ENCODE results near the gene DOCK1.

Gene DOCK1

GRCh38 chr10:127003032-127003685 lies 97.9 kb downstream of the DOCK1 start:
- no peaks in the 10 kb centered on the region for H3K9me2 ChIP-seq (replicated peaks; ENCODE audit: low read depth, low read length)

GRCh38 chr10:127006453-127006852 lies 101.2 kb downstream of the DOCK1 start:
- Histone ChIP-seq H3K9me2 (replicated peaks; ENCODE audit: low read depth, low read length) (no peaks in the 10 kb centered on the region), H3K4me2 (ENCODE audit: low read depth, low read length, poor library complexity, severe bottlenecking) (no peak overlapping the region), H3K36me3 (ENCODE audit: insufficient read depth, low read length) (no peaks in the 10 kb centered on the region), H2AFZ (ENCODE audit: low read length) (no peak overlapping the region), H3K9ac (ENCODE audit: low read depth, low read length, poor library complexity, severe bottlenecking) (no peak overlapping the region), H3K4me1 (ENCODE audit: insufficient read depth, low read length, poor library complexity, severe bottlenecking) (no peaks in the 10 kb centered on the region), H3F3A (ENCODE audit: low read depth) (no peaks in the 10 kb centered on the region), H4K20me1 (ENCODE audit: insufficient read depth, low read length, poor library complexity, severe bottlenecking) (no peaks in the 10 kb centered on the region), H3K27me3 (ENCODE audit: insufficient read depth, low read length, poor library complexity, severe bottlenecking) (no peaks in the 10 kb centered on the region), H3K4me3 (ENCODE audit: low read length, poor library complexity, severe bottlenecking) (no peak overlapping the region), H3K79me2 (ENCODE audit: insufficient read depth, low read length) (no peaks in the 10 kb centered on the region), H3K9me3 (ENCODE audit: insufficient read depth, low read depth, low read length) (peaks cover 7% of the 10 kb centered on the region; the same call in 1 of the 2 replicates)
- no peak for TF ChIP-seq CTCF (conservative IDR thresholded peaks at IDR 0.05; ENCODE audit: low read length)
- TF ChIP-seq EZH2phosphoT487 (IDR thresholded peaks at IDR 0.05; ENCODE audit: borderline replicate concordance), result no peak

More at GRCh38 chr10:127003032-127003685, 97.9 kb downstream of the DOCK1 start:
- Histone ChIP-seq H3K79me2 (ENCODE audit: insufficient read depth, low read length) (no peaks in the 10 kb centered on the region), H4K20me1 (ENCODE audit: insufficient read depth, low read length, poor library complexity, severe bottlenecking) (no peaks in the 10 kb centered on the region), H3K4me3 (ENCODE audit: low read length, poor library complexity, severe bottlenecking) (no peak overlapping the region), H3K4me2 (ENCODE audit: low read depth, low read length, poor library complexity, severe bottlenecking) (no peak overlapping the region), H3K36me3 (ENCODE audit: insufficient read depth, low read length) (no peaks in the 10 kb centered on the region), H3F3A (ENCODE audit: low read depth) (no peaks in the 10 kb centered on the region), H3K4me1 (ENCODE audit: insufficient read depth, low read length, poor library complexity, severe bottlenecking) (no peaks in the 10 kb centered on the region), H3K9me3 (ENCODE audit: insufficient read depth, low read depth, low read length) (peaks cover 3% of the 10 kb centered on the region; the same call in 1 of the 2 replicates), H2AFZ (ENCODE audit: low read length) (no peak overlapping the region), H3K9ac (ENCODE audit: low read depth, low read length, poor library complexity, severe bottlenecking) (no peak overlapping the region), H3K27me3 (ENCODE audit: insufficient read depth, low read length, poor library complexity, severe bottlenecking) (no peaks in the 10 kb centered on the region)
- TF ChIP-seq EZH2phosphoT487 (IDR thresholded peaks at IDR 0.05; ENCODE audit: borderline replicate concordance) (no peak), CTCF (conservative IDR thresholded peaks at IDR 0.05; ENCODE audit: low read length) (no peak)

GRCh38 chr10:127009366-127009765 lies 104.1 kb downstream of the DOCK1 start:
- no peaks in the 10 kb centered on the region for H3F3A ChIP-seq (ENCODE audit: low read depth)
- TF ChIP-seq EZH2phosphoT487 (IDR thresholded peaks at IDR 0.05; ENCODE audit: borderline replicate concordance) (no peak), CTCF (conservative IDR thresholded peaks at IDR 0.05; ENCODE audit: low read length) (no peak)
- no peaks in the 10 kb centered on the region for H4K20me1 ChIP-seq (ENCODE audit: insufficient read depth, low read length, poor library complexity, severe bottlenecking)

More at GRCh38 chr10:127009366-127009765, 104.1 kb downstream of the DOCK1 start:
- Histone ChIP-seq H3K4me1 (ENCODE audit: insufficient read depth, low read length, poor library complexity, severe bottlenecking) (no peaks in the 10 kb centered on the region), H3K79me2 (ENCODE audit: insufficient read depth, low read length) (no peaks in the 10 kb centered on the region), H3K36me3 (ENCODE audit: insufficient read depth, low read length) (no peaks in the 10 kb centered on the region), H3K9me3 (ENCODE audit: insufficient read depth, low read depth, low read length) (peaks cover 5% of the 10 kb centered on the region; the same call in 1 of the 2 replicates), H3K4me3 (ENCODE audit: low read length, poor library complexity, severe bottlenecking) (no peak overlapping the region), H3K4me2 (ENCODE audit: low read depth, low read length, poor library complexity, severe bottlenecking) (no peak overlapping the region), H2AFZ (ENCODE audit: low read length) (no peak overlapping the region), H3K9me2 (replicated peaks; ENCODE audit: low read depth, low read length) (no peaks in the 10 kb centered on the region), H3K9ac (ENCODE audit: low read depth, low read length, poor library complexity, severe bottlenecking) (no peak overlapping the region), H3K27me3 (ENCODE audit: insufficient read depth, low read length, poor library complexity, severe bottlenecking) (no peaks in the 10 kb centered on the region)
